Endometrial microvascular endothelial cells (primary cell): ENCODE data around the gene FAM174C. TPM values are rescaled to one million over a fixed set of nuclear protein-coding genes. Genes with fewer than 3 reads are reported as not detected.

Experiments
- in situ Hi-C: cut with HindIII; loops from 2 replicates; pipeline ENCODE4 v1.10.0; 2017; ENCODE audit warnings: low sequenced_read_pairs, low pct_unique_long_range_greater_than_20kb; ENCODE audit errors: inconsistent ontology term
- total RNA-seq: library from RNA; depleted of rRNA; stranded (reverse); fragments of >200 nt; gene quantifications from one replicate; pipeline ENCODE4 v1.2.3, GENCODE V29; 2015; ENCODE audit errors: inconsistent ontology term

Gene FAM174C
- total RNA-seq, 1 donor from 2014 or later = 83.3 TPM

- in situ Hi-C loops = no loop called here
Observed at GRCh38 chr19:1324806-1325567, 49.7 kb downstream of the FAM174C start.

DNA sequence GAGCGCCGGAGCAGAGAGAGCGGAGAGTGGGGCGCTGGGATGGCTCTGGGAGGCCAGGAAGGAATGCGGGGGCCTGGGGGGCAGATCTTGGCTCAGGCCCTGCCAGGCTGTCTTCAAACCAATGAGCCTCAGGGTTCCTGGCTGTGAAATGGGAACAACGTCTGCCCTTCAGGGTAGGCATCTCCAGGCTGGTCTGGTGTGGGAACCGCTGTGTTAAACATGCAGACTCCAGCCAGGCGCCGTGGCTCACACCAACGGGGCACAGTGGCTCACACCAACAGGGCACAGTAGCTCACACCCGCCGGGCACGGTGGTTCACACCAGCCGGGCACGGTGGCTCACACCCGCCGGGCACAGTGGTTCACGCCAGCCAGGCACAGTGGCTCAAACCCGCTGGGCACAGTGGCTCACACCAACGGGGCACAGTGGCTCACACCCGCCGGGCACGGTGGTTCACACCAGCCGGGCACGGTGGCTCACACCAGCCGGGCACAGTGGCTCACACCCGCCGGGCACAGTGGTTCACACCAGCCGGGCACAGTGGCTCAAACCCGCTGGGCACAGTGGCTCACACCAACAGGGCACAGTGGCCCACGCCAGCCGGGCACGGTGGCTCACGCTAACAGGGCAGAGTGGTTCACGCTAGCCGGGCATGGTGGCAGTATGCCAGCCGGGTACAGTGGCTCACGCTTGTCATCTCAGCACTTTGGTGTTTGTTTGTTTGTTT, 50.4 kb downstream of the FAM174C start:
- in situ Hi-C loops = no loop called here

DNA sequence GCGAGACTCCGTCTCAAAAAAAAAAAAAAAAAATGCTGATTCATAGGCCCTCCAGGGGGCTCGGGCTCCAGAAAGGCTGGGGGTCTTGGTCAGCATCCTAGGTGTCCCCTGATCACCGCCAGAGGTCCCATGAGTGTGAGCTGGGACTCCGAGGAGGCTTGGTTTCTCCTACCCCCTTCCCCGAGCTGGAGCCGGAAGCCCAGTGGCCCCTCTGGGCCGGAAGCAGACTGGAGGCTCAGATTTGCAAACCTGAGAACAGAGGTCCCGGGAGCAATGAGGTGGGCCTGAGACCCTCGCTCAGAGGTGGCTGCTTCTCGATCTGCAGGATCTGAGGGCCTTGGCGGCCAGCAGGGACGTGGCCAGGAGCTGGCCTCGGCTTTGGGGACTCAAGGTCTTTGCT, 51.8 kb downstream of the FAM174C start:
- in situ Hi-C loops = no loop called here

Other genes starting within 250 kb of the FAM174C start
- 237 TPM for gene CNN2, start 248.9 kb upstream of the FAM174C start, total RNA-seq
- 1.8 TPM for gene ABCA7, start 235.4 kb upstream of the FAM174C start, total RNA-seq
- gene ARHGAP45, start 208.4 kb upstream of the FAM174C start, total RNA-seq = 14.0 TPM
- gene POLR2E, start 180.2 kb upstream of the FAM174C start, total RNA-seq = 304 TPM
- 459 TPM for gene GPX4, start 171.5 kb upstream of the FAM174C start, total RNA-seq
- gene SBNO2, start 101.3 kb upstream of the FAM174C start, total RNA-seq = 33.0 TPM
- gene STK11, start 69.8 kb upstream of the FAM174C start, total RNA-seq = 67.1 TPM
- 0.74 TPM for gene CBARP, start 37.5 kb upstream of the FAM174C start, total RNA-seq
- gene ATP5F1D, start 33.8 kb upstream of the FAM174C start, total RNA-seq = 75.4 TPM
- gene MIDN, start 26.9 kb upstream of the FAM174C start, total RNA-seq = 13.8 TPM
- 235 TPM for gene CIRBP, start 6.2 kb upstream of the FAM174C start, total RNA-seq
- gene EFNA2, start 10.3 kb downstream of the FAM174C start, total RNA-seq = not detected
- gene NDUFS7, start 108.4 kb downstream of the FAM174C start, total RNA-seq = 113 TPM
- gene GAMT, start 126.0 kb downstream of the FAM174C start, total RNA-seq = 5.3 TPM
- 83.8 TPM for gene DAZAP1, start 132.1 kb downstream of the FAM174C start, total RNA-seq
- 3,355 TPM for gene RPS15, start 162.9 kb downstream of the FAM174C start, total RNA-seq
- gene APC2, start 174.6 kb downstream of the FAM174C start, total RNA-seq = not detected
- gene C19orf25, start 203.7 kb downstream of the FAM174C start, total RNA-seq = 28.2 TPM
- not detected for gene PCSK4, start 214.8 kb downstream of the FAM174C start, total RNA-seq
- gene REEP6, start 215.7 kb downstream of the FAM174C start, total RNA-seq = 1.9 TPM
- gene ADAMTSL5, start 237.5 kb downstream of the FAM174C start, total RNA-seq = not detected
- not detected for gene PLK5, start 248.5 kb downstream of the FAM174C start, total RNA-seq